Inflammatory macrophage treated with lipopolysaccharide for 4 hours (primary cell): ENCODE data around the gene TMEM8B.
"Not testable (repeated sequence)": the region's sequence is repeated elsewhere in the genome, so short reads cannot be mapped to it uniquely, and the experiment has no call there.

Source experiments
- DNase-seq: peaks from one replicate; pipeline ENCODE4 v3.0.0-alpha.2; 2020

TMEM8B gene

GRCh38 chr9:35870351-35870923 is 41.4 kb downstream of the TMEM8B start, which contains the start of gene OR13J1:
Gene OR13J1 (minus strand): TSS chr9:35870401. CDS start chr9:35870401, 0 bp downstream.
- DNase-seq = no peak

- DNase-seq = no peak
Measured at GRCh38 chr9:35871545-35871944, 42.5 kb downstream of the TMEM8B start.

GRCh38 chr9:35872505-35872904 is 43.5 kb downstream of the TMEM8B start:
- DNase-seq = no peak

GRCh38 chr9:35882263-35882848 is 53.3 kb downstream of the TMEM8B start:
- DNase-seq = peak; percentile 62

- no peak for DNase-seq
Measured at GRCh38 chr9:35882996-35883395, 54.0 kb downstream of the TMEM8B start.

GRCh38 chr9:35884908-35885307 is 55.9 kb downstream of the TMEM8B start:
- not testable (repeated sequence) for DNase-seq

- peak; percentile 64 for DNase-seq
Measured at GRCh38 chr9:35891646-35892045, 62.6 kb downstream of the TMEM8B start.

- peak; percentile 28 for DNase-seq
Measured at GRCh38 chr9:35892051-35892450, 63.0 kb downstream of the TMEM8B start.

- DNase-seq = no peak
Measured at GRCh38 chr9:35896570-35896969, 67.5 kb downstream of the TMEM8B start.

- not testable (repeated sequence) for DNase-seq
Measured at GRCh38 chr9:35897376-35898099, 68.5 kb downstream of the TMEM8B start.

- DNase-seq = no peak
Measured at GRCh38 chr9:35898337-35898736, 69.3 kb downstream of the TMEM8B start.

GRCh38 chr9:35899021-35899420 is 70.0 kb downstream of the TMEM8B start:
- DNase-seq = no peak

- peak; percentile 56 for DNase-seq
Measured at GRCh38 chr9:35903049-35903448, 74.0 kb downstream of the TMEM8B start.

- no peak for DNase-seq
Measured at GRCh38 chr9:35904338-35904737, 75.3 kb downstream of the TMEM8B start.

GRCh38 chr9:35905051-35905781 is 76.2 kb downstream of the TMEM8B start:
- DNase-seq = no peak

GRCh38 chr9:35905912-35906679 is 77.1 kb downstream of the TMEM8B start, which contains the start of gene HRCT1:
Gene HRCT1 (plus strand): TSS chr9:35906202. CDS start chr9:35906288, 86 bp downstream.
- DNase-seq = no peak

GRCh38 chr9:35906923-35907699 is 78.1 kb downstream of the TMEM8B start:
- DNase-seq = no peak

- DNase-seq = peak; percentile 47
Measured at GRCh38 chr9:35907711-35908503, 78.9 kb downstream of the TMEM8B start.

- DNase-seq = no peak
Measured at GRCh38 chr9:35908504-35909125, 79.6 kb downstream of the TMEM8B start.

GRCh38 chr9:35909274-35909673 is 80.2 kb downstream of the TMEM8B start, which contains the start of gene SPAAR:
Gene SPAAR (plus strand): TSS chr9:35909490. CDS start chr9:35910464, 974 bp downstream.
- DNase-seq = no peak
